DOHH2 (cell line): ENCODE measurements around the gene MICAL3.

Experiments used
- H3F3A ChIP-seq: fragments of 200-600 bp; sonication (generic), shearing (Covaris generic); 2 replicates; pipeline ENCODE4 v1.6.0; 2016; ENCODE audit warnings: antibody characterized with exemption, mild to moderate bottlenecking; ENCODE audit not compliant: control insufficient read depth, insufficient read depth
- H3K27ac ChIP-seq: fragments of 200-600 bp; sonication (generic); 2 replicates; pipeline ENCODE4 v1.5.1; 2014; ENCODE audit warnings: low read depth, mild to moderate bottlenecking, low read length, moderate library complexity
- H3K27me3 ChIP-seq: fragments of 200-600 bp; sonication (generic); 2 replicates; pipeline ENCODE4 v1.6.1; 2014; ENCODE audit warnings: mild to moderate bottlenecking, low read length, mixed read lengths; ENCODE audit not compliant: control insufficient read depth
- H3K36me3 ChIP-seq: fragments of 200-600 bp; sonication (generic); 2 replicates; pipeline ENCODE4 v1.6.1; 2014; ENCODE audit warnings: mild to moderate bottlenecking, low read length, moderate library complexity, mixed read lengths; ENCODE audit not compliant: control insufficient read depth
- H3K4me1 ChIP-seq: fragments of 200-600 bp; sonication (generic); 2 replicates; pipeline ENCODE4 v1.6.1; 2014; ENCODE audit warnings: mild to moderate bottlenecking, low read length, mixed read lengths; ENCODE audit not compliant: control insufficient read depth
- H3K4me2 ChIP-seq: fragments of 200-600 bp; sonication (generic); 2 replicates; pipeline ENCODE4 v1.6.0; 2014; ENCODE audit warnings: mild to moderate bottlenecking, low read length, moderate library complexity
- H3K4me3 ChIP-seq: fragments of 200-600 bp; sonication (generic); 2 replicates; pipeline ENCODE4 v1.5.1; 2014; ENCODE audit warnings: mild to moderate bottlenecking, low read length, mixed read lengths
- H3K79me2 ChIP-seq: fragments of 200-600 bp; sonication (generic); 2 replicates; pipeline ENCODE4 v1.6.1; 2014; ENCODE audit warnings: mild to moderate bottlenecking, low read length, mixed read lengths; ENCODE audit not compliant: control insufficient read depth
- H3K9me2 ChIP-seq: fragments of 200-600 bp; sonication (generic); replicated peaks from 2 replicates; pipeline ENCODE4 v1.6.1; 2014; ENCODE audit warnings: mild to moderate bottlenecking, low read length, mixed read lengths; ENCODE audit not compliant: control insufficient read depth
- H3K9me3 ChIP-seq: fragments of 200-600 bp; sonication (generic); 2 replicates; pipeline ENCODE4 v1.6.1; 2014; ENCODE audit warnings: antibody characterized with exemption, low read length, mixed read lengths; ENCODE audit not compliant: control insufficient read depth, insufficient read depth
- H4K20me1 ChIP-seq: fragments of 200-600 bp; sonication (generic); 2 replicates; pipeline ENCODE4 v1.6.0; 2014; ENCODE audit warnings: low read depth, mild to moderate bottlenecking, antibody characterized with exemption, low read length, moderate library complexity; ENCODE audit not compliant: control insufficient read depth, insufficient read depth
- EZH2phosphoT487 ChIP-seq: fragments of 200-600 bp; sonication (generic); IDR thresholded peaks from 2 replicates; pipeline ENCODE4 v1.6.1; 2017; ENCODE audit warnings: borderline replicate concordance, mild to moderate bottlenecking, antibody characterized with exemption, low read length, moderate library complexity, mixed read lengths
- TF ChIP-seq, protein P1 (sequence below): fragments of 200-600 bp; sonication (generic); IDR thresholded peaks from one replicate; pipeline ENCODE4 v1.5.1; 2014; ENCODE audit warnings: antibody characterized with exemption, mild to moderate bottlenecking, low read depth, low read length; ENCODE audit not compliant: poor library complexity, severe bottlenecking

MICAL3 gene

DNA sequence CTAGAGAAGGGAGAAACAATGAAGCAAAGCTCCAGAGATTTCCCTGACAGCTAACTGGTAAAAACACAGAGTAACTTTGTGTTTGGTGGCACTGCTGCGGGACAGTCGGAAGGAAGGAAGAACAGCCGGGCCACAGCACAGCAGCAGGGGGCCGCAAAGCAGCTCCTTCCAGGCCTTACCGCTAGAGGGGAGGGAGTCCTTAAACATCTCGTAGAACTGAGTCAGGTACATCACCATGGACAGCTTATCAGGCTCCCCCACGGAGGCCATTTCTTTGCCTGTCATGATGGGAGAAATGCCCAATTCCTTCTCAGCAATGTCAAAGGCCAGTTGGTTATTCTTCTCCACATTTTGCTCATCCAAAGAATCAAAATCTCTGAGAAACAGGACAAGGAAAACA, 135.5 kb downstream of the MICAL3 start:
- no peaks in the 10 kb centered on the region for H3K79me2 ChIP-seq
- TF ChIP-seq EZH2phosphoT487 = no peak
- TF ChIP-seq, protein P1, sequence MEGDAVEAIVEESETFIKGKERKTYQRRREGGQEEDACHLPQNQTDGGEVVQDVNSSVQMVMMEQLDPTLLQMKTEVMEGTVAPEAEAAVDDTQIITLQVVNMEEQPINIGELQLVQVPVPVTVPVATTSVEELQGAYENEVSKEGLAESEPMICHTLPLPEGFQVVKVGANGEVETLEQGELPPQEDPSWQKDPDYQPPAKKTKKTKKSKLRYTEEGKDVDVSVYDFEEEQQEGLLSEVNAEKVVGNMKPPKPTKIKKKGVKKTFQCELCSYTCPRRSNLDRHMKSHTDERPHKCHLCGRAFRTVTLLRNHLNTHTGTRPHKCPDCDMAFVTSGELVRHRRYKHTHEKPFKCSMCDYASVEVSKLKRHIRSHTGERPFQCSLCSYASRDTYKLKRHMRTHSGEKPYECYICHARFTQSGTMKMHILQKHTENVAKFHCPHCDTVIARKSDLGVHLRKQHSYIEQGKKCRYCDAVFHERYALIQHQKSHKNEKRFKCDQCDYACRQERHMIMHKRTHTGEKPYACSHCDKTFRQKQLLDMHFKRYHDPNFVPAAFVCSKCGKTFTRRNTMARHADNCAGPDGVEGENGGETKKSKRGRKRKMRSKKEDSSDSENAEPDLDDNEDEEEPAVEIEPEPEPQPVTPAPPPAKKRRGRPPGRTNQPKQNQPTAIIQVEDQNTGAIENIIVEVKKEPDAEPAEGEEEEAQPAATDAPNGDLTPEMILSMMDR = no peak
- H3K27me3 ChIP-seq = no peaks in the 10 kb centered on the region
- no peaks in the 10 kb centered on the region for H3K9me3 ChIP-seq
- no peaks in the 10 kb centered on the region for H3K4me1 ChIP-seq
- H3F3A ChIP-seq = no peaks in the 10 kb centered on the region
- no peak overlapping the region for H3K4me2 ChIP-seq
- no peaks in the 10 kb centered on the region for H3K9me2 ChIP-seq
- peaks cover 87% of the 10 kb centered on the region for H3K36me3 ChIP-seq
- H3K27ac ChIP-seq = no peak overlapping the region
- no peaks in the 10 kb centered on the region for H4K20me1 ChIP-seq
- no peak overlapping the region for H3K4me3 ChIP-seq

DNA sequence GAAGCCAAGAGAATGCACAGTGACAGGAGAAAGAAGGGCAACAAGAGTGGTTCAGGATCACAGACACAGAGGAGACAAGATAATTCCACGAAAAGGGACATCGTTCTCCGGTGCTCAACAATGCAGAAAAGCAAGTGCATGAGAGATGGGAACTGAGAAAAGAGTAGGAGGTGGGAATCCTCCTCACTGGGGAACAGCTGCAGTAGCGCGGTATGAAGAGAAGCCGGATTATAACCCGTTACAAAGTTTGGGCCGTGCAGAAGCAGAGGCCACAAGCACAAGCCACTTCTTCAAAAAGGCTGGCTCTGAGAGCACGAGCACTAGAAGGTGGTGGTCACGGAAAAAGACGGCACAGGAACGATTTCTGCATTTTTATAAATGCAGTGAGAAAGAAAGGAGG, 135.9 kb downstream of the MICAL3 start:
- H3K4me1 ChIP-seq = no peaks in the 10 kb centered on the region
- H3K36me3 ChIP-seq = peaks cover 86% of the 10 kb centered on the region
- H3K79me2 ChIP-seq = no peaks in the 10 kb centered on the region
- TF ChIP-seq EZH2phosphoT487 = no peak
- TF ChIP-seq, protein P1 = no peak
- no peak overlapping the region for H3K4me3 ChIP-seq
- H3F3A ChIP-seq = no peaks in the 10 kb centered on the region
- no peaks in the 10 kb centered on the region for H3K27me3 ChIP-seq
- H3K9me3 ChIP-seq = no peaks in the 10 kb centered on the region
- no peak overlapping the region for H3K27ac ChIP-seq
- no peaks in the 10 kb centered on the region for H3K9me2 ChIP-seq
- no peak overlapping the region for H3K4me2 ChIP-seq
- no peaks in the 10 kb centered on the region for H4K20me1 ChIP-seq

DNA sequence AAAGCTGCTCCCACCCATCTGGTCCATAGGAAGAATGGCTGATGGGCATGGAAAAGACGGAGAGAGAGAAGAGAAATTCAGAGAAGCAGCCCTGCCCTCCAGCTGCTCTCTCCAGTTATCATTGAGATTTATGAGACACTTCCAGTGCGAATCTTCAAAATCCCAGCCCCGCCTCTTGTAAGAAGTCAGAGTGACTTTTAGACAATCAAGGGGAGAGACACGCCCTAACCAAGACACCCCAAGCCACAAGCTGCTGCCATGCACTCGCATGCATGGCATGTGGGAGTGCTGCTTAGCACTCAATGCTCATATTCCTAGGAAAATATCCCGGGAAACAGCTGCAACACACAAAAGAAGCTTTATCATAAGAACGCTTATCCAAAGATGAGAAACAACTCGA, 139.5 kb downstream of the MICAL3 start:
- Histone ChIP-seq H3K4me3 (no peak overlapping the region), H3K27ac (no peak overlapping the region), H3K4me1 (no peaks in the 10 kb centered on the region)

More for the DNA sequence above, 139.5 kb downstream of the MICAL3 start:
- peaks cover 83% of the 10 kb centered on the region for H3K36me3 ChIP-seq
- TF ChIP-seq EZH2phosphoT487 = no peak
- TF ChIP-seq, protein P1 = no peak
- H3K27me3 ChIP-seq = no peaks in the 10 kb centered on the region
- no peaks in the 10 kb centered on the region for H3K79me2 ChIP-seq
- H3K9me3 ChIP-seq = no peaks in the 10 kb centered on the region
- no peaks in the 10 kb centered on the region for H4K20me1 ChIP-seq
- no peaks in the 10 kb centered on the region for H3F3A ChIP-seq
- no peak overlapping the region for H3K4me2 ChIP-seq
- H3K9me2 ChIP-seq = no peaks in the 10 kb centered on the region
